Measurements from ENCODE around the gene ZNF362.

The ZNF362 gene, protein sequence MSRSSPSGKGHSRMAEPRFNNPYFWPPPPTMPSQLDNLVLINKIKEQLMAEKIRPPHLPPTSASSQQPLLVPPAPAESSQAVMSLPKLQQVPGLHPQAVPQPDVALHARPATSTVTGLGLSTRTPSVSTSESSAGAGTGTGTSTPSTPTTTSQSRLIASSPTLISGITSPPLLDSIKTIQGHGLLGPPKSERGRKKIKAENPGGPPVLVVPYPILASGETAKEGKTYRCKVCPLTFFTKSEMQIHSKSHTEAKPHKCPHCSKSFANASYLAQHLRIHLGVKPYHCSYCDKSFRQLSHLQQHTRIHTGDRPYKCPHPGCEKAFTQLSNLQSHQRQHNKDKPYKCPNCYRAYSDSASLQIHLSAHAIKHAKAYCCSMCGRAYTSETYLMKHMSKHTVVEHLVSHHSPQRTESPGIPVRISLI

DNA sequence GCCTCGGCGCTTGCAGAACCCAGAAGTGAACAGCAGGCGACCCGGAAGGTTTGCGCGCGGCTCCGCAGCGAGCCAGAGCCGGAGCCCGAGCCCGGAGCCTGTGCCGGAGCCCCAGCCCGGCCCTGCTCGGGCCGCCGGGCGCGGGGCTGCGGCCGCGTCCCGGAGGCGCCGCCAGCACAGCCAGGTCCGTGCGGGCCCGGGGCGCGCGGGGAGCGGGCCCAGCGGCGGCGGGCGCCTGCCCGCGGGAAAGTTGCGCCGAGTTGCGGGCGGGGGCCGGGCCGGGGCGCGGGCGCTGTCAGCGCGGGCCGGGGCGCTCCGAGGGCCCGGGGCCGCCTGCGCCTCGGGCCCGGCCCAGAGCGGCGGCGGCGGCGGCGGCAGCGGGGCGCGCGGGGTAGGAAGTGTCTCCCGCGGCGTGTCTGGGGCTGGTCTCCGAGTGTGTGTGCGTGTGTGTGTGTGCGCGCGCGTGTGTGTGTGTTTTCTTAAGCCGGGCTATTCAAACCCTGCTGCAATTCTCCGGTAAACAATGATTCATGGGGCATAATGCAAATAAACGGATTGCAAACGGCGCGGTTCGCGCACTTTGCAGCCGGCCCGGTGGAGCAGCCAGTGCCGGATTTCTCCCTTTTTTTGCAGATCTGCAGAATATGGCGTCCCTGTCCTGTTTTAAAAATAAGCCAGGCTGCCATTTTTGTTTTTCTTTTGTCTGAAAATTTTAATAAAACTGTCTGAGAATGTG, at the start of gene ZNF362:
ZNF362 (plus strand) TSS at position 22 of the 736 bp plus-strand sequence. CDS start 14,083 bp downstream, outside the sequence.
- Mint-ChIP-seq H3K27me3 (ENCODE audit: low read depth) (peaks cover 3% of the 10 kb centered on the region), H3K9me3 (no peaks in the 10 kb centered on the region), H3K36me3 (ENCODE audit: low read depth) (peaks cover 10% of the 10 kb centered on the region), H3K27ac (peak within 1 kb of the TSS; percentile 98), H3K4me3 (peak within 1 kb of the TSS; percentile 99), H3K4me1 (ENCODE audit: low read depth) (peaks cover 33% of the 10 kb centered on the region)
- DNase-seq (ENCODE audit: low spot score): peak; percentile 65

DNA sequence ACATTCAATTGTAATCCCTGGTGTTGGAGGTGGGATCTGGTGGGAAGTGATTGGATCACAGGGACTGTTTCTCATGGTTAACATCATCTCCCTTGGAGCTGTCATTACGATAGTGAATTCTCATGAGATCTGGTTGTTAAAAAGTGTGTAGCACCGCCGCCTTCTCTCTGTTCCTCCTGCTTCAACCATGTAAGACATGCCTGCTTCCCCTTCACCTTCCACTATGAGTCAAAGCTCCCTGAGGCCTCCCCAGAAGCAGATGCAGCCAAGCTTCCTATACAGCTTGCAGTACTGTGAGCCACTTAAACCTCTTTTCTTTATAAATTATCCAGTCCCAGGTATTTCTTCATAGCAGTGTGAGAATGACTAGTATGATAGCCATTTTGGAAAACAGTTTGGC, 44.3 kb upstream of the ZNF362 start:
- Mint-ChIP-seq H3K4me3 (no peak overlapping the region), H3K27ac (no peak overlapping the region), H3K27me3 (ENCODE audit: low read depth) (peaks cover 35% of the 10 kb centered on the region), H3K36me3 (ENCODE audit: low read depth) (no peaks in the 10 kb centered on the region), H3K4me1 (ENCODE audit: low read depth) (peaks cover 2% of the 10 kb centered on the region), H3K9me3 (peaks cover 4% of the 10 kb centered on the region)
- DNase-seq (ENCODE audit: low spot score): no peak

DNA sequence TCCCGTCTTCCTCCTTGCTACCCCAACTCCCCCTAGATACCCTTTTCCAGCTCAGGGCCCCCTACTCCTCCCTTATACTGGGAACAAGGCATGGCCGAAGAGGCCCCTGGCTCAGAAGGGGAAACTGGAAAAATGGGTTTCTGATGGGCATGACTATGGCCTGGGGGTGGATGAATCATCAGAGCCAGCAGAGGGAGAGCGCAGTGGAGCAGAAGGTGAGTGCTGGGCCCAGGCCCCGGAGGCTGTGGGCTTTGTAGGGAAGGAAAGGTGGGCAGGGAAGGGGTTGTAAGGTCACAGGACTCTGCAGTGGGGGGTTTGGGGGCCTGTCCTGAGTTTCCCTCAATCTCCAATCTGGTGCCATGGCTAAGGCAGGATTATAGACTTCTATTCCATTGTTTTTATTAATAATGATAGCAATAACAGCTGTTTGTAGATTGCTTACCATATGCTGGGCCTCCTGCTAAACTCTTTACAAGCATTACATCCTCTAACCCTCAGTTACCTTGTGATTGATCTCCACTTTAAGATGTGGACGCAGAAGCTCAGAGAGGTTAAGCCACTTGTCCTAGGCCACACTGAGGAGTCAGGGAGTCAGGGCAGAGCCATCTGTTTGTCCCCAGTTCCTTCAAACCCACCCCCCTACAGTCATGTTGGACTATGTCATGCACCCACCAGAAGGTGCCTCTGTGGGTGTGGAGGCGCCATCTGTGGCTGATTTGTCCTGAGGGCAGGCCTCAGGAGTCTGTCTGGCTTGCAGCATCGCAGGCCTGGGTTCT, 36.2 kb upstream of the ZNF362 start:
- Mint-ChIP-seq H3K4me3 (no peak overlapping the region), H3K4me1 (ENCODE audit: low read depth) (no peaks in the 10 kb centered on the region), H3K27me3 (ENCODE audit: low read depth) (no peaks in the 10 kb centered on the region), H3K36me3 (ENCODE audit: low read depth) (peaks cover 2% of the 10 kb centered on the region), H3K9me3 (peaks cover 18% of the 10 kb centered on the region), H3K27ac (no peak overlapping the region)
- DNase-seq (ENCODE audit: low spot score): no peak

DNA sequence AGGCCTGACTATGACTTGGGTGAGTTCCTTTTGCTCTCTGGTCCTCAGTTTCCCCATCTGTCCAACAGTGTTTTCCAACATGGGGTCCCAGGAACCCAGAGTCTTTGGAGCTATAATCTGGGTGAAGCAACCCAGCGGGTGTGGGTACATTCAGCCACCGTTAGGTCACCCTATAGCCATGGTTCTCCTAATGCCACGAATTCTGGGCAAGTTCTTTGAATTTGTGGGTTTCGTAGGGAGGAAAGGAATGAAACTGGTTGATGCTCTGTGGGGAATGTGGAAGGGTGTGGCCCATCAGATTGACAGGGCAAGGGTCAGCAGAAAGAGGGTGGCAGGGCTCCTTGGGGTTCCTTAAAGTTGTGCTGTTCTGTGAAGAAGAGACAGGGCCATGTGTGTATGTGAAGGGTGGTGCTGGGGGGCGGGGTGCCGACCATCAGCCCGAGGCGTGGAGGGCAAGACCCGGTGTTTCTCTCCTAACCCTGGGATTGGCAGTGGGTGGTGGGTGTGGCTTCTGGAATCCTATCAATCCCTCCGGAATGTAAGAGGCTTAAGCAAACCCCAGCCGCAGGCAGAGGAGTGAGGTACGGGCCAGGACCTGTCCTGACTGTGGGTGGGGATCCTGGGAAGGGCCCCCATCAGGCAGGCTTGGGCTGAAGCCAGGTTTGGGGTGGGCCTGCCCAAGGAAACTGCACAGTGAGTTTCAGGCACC, 35.5 kb upstream of the ZNF362 start:
- Mint-ChIP-seq H3K27ac (no peak overlapping the region), H3K4me3 (no peak overlapping the region), H3K4me1 (ENCODE audit: low read depth) (peaks cover 2% of the 10 kb centered on the region), H3K27me3 (ENCODE audit: low read depth) (no peaks in the 10 kb centered on the region), H3K36me3 (ENCODE audit: low read depth) (peaks cover 2% of the 10 kb centered on the region), H3K9me3 (peaks cover 18% of the 10 kb centered on the region)
- DNase-seq (ENCODE audit: low spot score): no peak

DNA sequence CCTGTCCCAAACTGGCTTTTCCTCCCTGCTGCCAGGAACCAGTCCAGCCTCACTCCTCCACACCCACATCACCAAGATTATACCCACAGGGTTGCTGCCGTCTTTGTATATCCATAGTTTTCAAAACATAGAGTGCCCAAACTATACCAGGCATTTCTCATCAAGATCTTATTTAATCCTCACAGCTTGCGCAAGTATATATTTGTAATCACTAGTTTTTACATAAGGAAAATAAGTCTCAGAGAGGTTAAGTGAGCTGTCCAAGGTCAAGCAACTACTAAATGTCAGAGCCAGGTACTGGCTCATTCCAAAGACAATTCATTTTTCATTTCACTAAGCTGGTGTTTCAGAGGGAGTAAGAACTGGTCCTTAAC, 34.9 kb upstream of the ZNF362 start:
- Mint-ChIP-seq H3K4me3 (no peak overlapping the region), H3K36me3 (ENCODE audit: low read depth) (peaks cover 2% of the 10 kb centered on the region), H3K9me3 (peaks cover 18% of the 10 kb centered on the region), H3K4me1 (ENCODE audit: low read depth) (peaks cover 2% of the 10 kb centered on the region), H3K27ac (no peak overlapping the region), H3K27me3 (ENCODE audit: low read depth) (no peaks in the 10 kb centered on the region)
- DNase-seq (ENCODE audit: low spot score): no peak

DNA sequence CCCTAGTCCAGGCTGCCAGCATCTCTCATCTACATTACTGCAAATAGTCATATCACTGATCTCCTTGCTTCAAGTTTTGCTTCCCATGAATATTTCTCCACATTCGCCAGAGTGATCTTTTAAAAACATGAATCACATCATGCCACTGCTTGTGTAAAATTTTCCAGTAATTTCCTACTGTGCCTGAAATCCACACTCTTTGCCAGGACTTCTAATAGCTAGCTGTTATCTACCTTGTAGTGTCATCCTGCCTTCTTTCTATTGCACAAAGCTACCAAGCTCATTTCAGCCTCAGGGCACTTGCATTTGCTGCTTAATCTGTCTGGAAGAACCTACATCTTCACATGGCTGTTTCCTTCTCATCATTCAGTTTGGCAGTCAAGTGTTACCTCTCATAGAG, 33.9 kb upstream of the ZNF362 start:
- Mint-ChIP-seq H3K4me3 (no peak overlapping the region), H3K4me1 (ENCODE audit: low read depth) (peaks cover 2% of the 10 kb centered on the region), H3K9me3 (peaks cover 18% of the 10 kb centered on the region), H3K36me3 (ENCODE audit: low read depth) (peaks cover 2% of the 10 kb centered on the region), H3K27me3 (ENCODE audit: low read depth) (no peaks in the 10 kb centered on the region), H3K27ac (no peak overlapping the region)
- DNase-seq (ENCODE audit: low spot score): no peak

DNA sequence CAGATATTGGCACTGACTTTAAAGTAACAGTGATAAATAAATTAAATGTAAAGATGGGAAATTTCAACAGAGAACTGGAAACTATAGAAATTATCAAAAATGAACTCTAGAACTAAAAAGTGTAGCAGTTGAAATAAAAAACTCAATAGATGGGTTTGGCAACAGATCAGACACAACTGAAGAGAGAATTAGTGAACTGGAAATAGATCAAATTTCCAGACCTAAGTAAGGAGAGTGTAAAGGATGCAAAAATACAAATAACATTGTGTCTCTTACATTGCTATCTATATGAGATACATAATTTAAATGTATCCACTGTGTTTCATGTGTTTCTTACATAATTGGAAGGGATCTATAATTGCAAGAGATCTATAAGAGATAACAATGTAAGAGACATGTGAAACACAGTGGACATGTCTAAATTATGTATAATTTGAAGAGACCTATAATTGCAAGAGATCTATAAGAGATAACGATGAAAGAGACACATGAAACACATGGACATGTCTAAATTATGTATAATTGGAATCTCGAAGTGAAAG, 32.1 kb upstream of the ZNF362 start:
- Mint-ChIP-seq H3K4me1 (ENCODE audit: low read depth) (peaks cover 2% of the 10 kb centered on the region), H3K4me3 (no peak overlapping the region), H3K27ac (no peak overlapping the region), H3K36me3 (ENCODE audit: low read depth) (peaks cover 2% of the 10 kb centered on the region), H3K9me3 (peaks cover 18% of the 10 kb centered on the region), H3K27me3 (ENCODE audit: low read depth) (no peaks in the 10 kb centered on the region)
- no peak for DNase-seq (ENCODE audit: low spot score)

DNA sequence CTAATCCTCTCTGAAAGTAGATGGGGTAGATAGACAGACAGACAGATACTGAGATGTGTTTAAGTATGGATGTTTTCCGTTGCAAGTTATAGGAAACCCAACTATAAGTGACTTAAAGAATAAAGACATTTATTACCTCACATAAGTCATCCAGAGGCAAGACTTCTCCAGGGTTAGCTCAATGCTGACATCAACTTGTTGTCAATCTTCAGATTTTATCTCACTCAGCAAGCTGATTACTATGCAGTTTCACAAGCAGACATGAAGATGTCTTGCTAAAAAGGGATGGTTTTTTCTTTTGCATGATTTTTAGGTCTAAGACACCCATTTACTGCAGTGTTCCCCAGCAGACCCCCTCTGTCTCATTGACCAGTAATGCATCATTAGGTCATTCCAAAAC, 30.7 kb upstream of the ZNF362 start:
- DNase-seq (ENCODE audit: low spot score): no peak
- Mint-ChIP-seq H3K9me3 (peaks cover 18% of the 10 kb centered on the region), H3K4me1 (ENCODE audit: low read depth) (peaks cover 3% of the 10 kb centered on the region), H3K27me3 (ENCODE audit: low read depth) (no peaks in the 10 kb centered on the region), H3K27ac (no peak overlapping the region), H3K36me3 (ENCODE audit: low read depth) (peaks cover 2% of the 10 kb centered on the region), H3K4me3 (no peak overlapping the region)

DNA sequence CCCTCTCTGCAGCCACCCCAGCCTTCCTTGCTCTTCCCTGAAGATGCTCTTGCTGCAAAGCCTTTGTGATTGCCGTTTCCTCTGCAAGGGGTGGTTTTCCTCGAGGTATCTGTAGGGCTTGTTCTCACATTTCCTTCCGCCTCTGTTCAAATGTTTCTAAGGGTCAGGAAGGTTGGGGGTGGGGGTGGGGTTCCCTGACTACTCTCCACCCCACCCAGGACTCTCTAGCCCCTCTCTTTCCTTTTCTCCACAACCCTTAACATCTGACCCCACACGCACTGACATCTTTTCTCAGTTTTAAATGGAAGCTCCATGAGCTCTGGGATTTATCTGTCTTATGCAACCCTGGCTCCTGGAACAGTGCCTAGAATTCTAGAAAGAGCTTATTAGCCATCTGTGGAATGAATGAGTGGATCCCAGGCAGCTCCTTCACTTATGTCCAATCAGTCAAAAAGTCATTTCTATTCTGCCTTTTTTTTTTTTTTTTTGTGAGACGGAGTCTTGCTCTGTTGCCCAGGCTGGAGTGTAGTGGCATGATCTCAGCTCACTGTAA, 27.3 kb upstream of the ZNF362 start:
- peaks cover 2% of the 10 kb centered on the region for H3K36me3 Mint-ChIP-seq (ENCODE audit: low read depth)
- DNase-seq (ENCODE audit: low spot score): no peak
- H3K27me3 Mint-ChIP-seq (ENCODE audit: low read depth): no peaks in the 10 kb centered on the region
- peaks cover 11% of the 10 kb centered on the region for H3K9me3 Mint-ChIP-seq
- H3K27ac Mint-ChIP-seq: no peak overlapping the region
- no peak overlapping the region for H3K4me3 Mint-ChIP-seq
- H3K4me1 Mint-ChIP-seq (ENCODE audit: low read depth): peaks cover 12% of the 10 kb centered on the region

DNA sequence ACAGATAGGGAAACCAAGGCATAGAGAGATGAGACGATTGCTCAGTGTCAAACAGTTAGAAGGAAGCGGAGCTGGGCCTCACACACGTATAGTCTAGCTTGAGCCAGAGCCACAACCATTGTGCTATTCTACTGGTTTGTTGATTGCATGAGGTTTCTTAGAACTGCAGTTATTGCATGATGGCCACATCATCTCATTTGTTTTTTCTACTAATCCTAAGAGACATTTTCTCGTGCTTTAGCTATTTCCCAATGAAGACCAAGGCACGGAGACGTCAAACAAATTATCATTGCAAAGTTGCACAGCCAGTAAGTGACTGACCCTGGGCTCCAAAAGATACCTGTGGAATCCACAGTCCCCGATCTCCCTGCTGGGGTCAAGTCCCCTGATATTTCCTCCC, 25.1 kb upstream of the ZNF362 start:
- Mint-ChIP-seq H3K36me3 (ENCODE audit: low read depth) (no peaks in the 10 kb centered on the region), H3K27me3 (ENCODE audit: low read depth) (no peaks in the 10 kb centered on the region), H3K4me1 (ENCODE audit: low read depth) (peaks cover 12% of the 10 kb centered on the region), H3K27ac (peak overlapping the region; percentile 34), H3K9me3 (no peaks in the 10 kb centered on the region), H3K4me3 (no peak overlapping the region)
- no peak for DNase-seq (ENCODE audit: low spot score)

DNA sequence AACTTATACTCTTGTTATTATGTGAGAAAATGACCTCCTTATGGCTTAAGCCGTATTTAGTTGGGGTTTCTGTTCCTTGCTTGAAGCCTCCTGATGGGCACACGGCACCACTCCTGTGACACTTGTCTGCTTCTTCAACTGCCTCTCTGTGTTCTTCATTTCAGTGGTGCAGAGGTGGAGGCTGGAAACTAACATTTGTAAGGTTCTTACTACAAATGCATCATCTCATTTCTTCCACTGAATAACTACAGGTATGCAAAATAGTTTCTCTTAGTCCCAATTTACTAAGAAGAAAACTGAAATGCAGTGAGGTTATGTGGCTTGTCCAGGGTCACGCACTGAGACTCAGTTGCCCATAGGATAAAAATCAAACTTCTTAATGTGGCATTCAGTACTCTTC, 23.6 kb upstream of the ZNF362 start:
- Mint-ChIP-seq H3K36me3 (ENCODE audit: low read depth) (no peaks in the 10 kb centered on the region), H3K27ac (no peak overlapping the region), H3K9me3 (no peaks in the 10 kb centered on the region), H3K27me3 (ENCODE audit: low read depth) (no peaks in the 10 kb centered on the region), H3K4me3 (no peak overlapping the region), H3K4me1 (ENCODE audit: low read depth) (peaks cover 18% of the 10 kb centered on the region)
- DNase-seq (ENCODE audit: low spot score): peak; percentile 15

DNA sequence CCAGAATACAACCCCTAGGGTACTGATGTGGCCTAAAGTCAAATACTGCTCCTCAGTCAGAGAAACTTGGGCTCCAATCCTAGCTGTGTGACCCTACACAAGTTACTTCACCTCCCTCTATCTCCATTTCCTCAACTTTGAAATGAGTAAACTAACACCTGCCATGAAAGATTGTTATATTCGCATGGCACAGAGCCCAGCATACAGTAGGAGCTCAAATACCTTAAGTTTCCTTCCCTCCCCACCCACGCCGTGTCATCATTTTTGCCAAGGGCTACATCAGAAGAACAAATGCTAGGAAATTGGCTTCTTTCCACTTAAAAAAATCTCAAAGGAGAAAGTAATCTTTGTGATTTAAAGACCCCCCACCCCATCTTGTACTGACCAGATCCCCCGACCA, 22.2 kb upstream of the ZNF362 start:
- Mint-ChIP-seq H3K4me3 (no peak overlapping the region), H3K9me3 (no peaks in the 10 kb centered on the region), H3K4me1 (ENCODE audit: low read depth) (peaks cover 21% of the 10 kb centered on the region), H3K27me3 (ENCODE audit: low read depth) (peaks cover 2% of the 10 kb centered on the region), H3K27ac (no peak overlapping the region), H3K36me3 (ENCODE audit: low read depth) (no peaks in the 10 kb centered on the region)
- no peak for DNase-seq (ENCODE audit: low spot score)

DNA sequence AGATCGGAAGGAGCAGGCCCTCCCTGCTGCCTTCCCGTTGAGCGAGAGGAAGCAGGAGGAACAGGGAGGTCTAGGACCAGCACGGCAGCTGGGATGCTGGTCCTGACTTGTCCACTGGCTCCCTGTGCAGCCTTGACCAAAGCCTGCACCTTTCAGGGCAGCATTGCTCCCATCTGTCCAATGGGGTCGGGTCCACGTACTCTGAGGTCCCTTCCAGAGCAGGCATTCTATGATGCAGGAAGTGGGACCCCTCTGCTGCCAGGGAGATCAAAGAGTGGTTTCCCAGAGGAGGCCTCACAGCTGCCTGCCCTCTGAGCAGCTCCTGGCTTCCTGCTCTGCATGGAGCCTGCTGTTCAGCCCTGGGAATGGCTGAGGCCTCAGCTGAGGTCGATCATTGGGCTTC, 21.7 kb upstream of the ZNF362 start:
- Mint-ChIP-seq H3K36me3 (ENCODE audit: low read depth) (no peaks in the 10 kb centered on the region), H3K4me1 (ENCODE audit: low read depth) (peaks cover 21% of the 10 kb centered on the region), H3K4me3 (no peak overlapping the region), H3K27ac (no peak overlapping the region), H3K27me3 (ENCODE audit: low read depth) (peaks cover 2% of the 10 kb centered on the region), H3K9me3 (no peaks in the 10 kb centered on the region)
- no peak for DNase-seq (ENCODE audit: low spot score)

All from T-helper 2 cell treated with Interferon-gamma antibody and Interleukin-4, amounts not matched to agents 5 μg/mL and 100 μg/mL, for 36 hours (primary cell).